H1 (cell line): Measurements from ENCODE around the gene GLIS2. TPM values are rescaled to one million over a fixed set of nuclear protein-coding genes. Genes with fewer than 3 reads are reported as not detected.

Experiments
- CTCF ChIA-PET: fragments of 300-600 bp; sonication (Branson Sonifier 250); formaldehyde crosslinking; loops from one replicate; lab custom pipeline; 2021; ENCODE audit not compliant: partially characterized antibody; lab: Charles Lee
- POLR2A ChIA-PET: fragments of 300-600 bp; sonication (Branson Sonifier 250); formaldehyde crosslinking; loops from one replicate; lab custom pipeline; 2021; ENCODE audit warnings: inconsistent platforms; ENCODE audit not compliant: partially characterized antibody; lab: Charles Lee
- DNase-seq, 2 experiments: peaks; one replicate each; pipeline versions ENCODE4 v3.0.0 to v3.0.0-alpha.2; 2010 to 2022; ENCODE audit warnings: low spot score in 2 of 2, low read depth in 1 of 2, mixed read lengths in 1 of 2
- FAIRE-seq: peaks from 2 replicates; lab custom pipeline; 2011; peaks lifted over from hg19 to GRCh38; lab: Jason Lieb, UNC
- H2AFZ ChIP-seq: 2 replicates; pipeline ENCODE4 v1.8.1; 2012; ENCODE audit warnings: low read length, inconsistent platforms
- H2AK5ac ChIP-seq: 2 replicates; pipeline ENCODE4 v1.6.1; 2013; ENCODE audit warnings: low read depth, low read length
- H2BK120ac ChIP-seq: replicated peaks from 2 replicates; pipeline ENCODE3; 2013; ENCODE audit warnings: low read depth, low read length, inconsistent platforms
- H2BK12ac ChIP-seq: 2 replicates; pipeline ENCODE4 v1.6.1; 2013; ENCODE audit warnings: low read depth, low read length
- H2BK15ac ChIP-seq: 2 replicates; pipeline ENCODE4 v1.6.1; 2013; ENCODE audit warnings: low read length
- H2BK20ac ChIP-seq: 2 replicates; pipeline ENCODE4 v1.6.1; 2013; ENCODE audit warnings: low read length
- H2BK5ac ChIP-seq: 2 replicates; pipeline ENCODE4 v1.6.1; 2013; ENCODE audit warnings: low read depth, low read length
- H3K14ac ChIP-seq: 2 replicates; pipeline ENCODE4 v1.6.1; 2013; ENCODE audit warnings: inconsistent platforms; ENCODE audit not compliant: insufficient read length
- H3K18ac ChIP-seq: 2 replicates; pipeline ENCODE4 v1.6.1; 2013; ENCODE audit warnings: low read length; ENCODE audit errors: extremely low read depth
- H3K23ac ChIP-seq: 2 replicates; pipeline ENCODE4 v1.6.1; 2013; ENCODE audit warnings: inconsistent platforms; ENCODE audit not compliant: insufficient read length
- H3K23me2 ChIP-seq: 2 replicates; pipeline ENCODE4 v1.6.1; 2013; ENCODE audit warnings: low read depth, low read length
- H3K27ac ChIP-seq: 2 replicates; pipeline ENCODE4 v1.6.1; 2011; ENCODE audit warnings: low read depth, low read length, inconsistent platforms
- H3K27me3 ChIP-seq, 4 experiments: replicated peaks in 1 of 4; 1 replicate in 1 of 4; 2 replicates in 3 of 4; pipeline versions ENCODE4 v1.6.1 to v1.8.1; 2011 to 2013; ENCODE audit warnings: low read length in 3 of 4, mild to moderate bottlenecking in 3 of 4, inconsistent platforms in 2 of 4, mixed read lengths in 2 of 4, moderate library complexity in 1 of 4; ENCODE audit not compliant: control insufficient read depth in 3 of 4, insufficient read depth in 3 of 4; ENCODE audit errors: extremely low read depth in 1 of 4
- H3K36me3 ChIP-seq, 4 experiments: 2 replicates each; pipeline versions ENCODE4 v1.6.1 to v1.8.1; 2011 to 2013; ENCODE audit warnings: mild to moderate bottlenecking in 4 of 4, low read length in 3 of 4, moderate library complexity in 2 of 4, control low read depth in 1 of 4, inconsistent platforms in 1 of 4; ENCODE audit not compliant: insufficient read depth in 4 of 4, control insufficient read depth in 2 of 4
- H3K4ac ChIP-seq: replicated peaks from 2 replicates; pipeline ENCODE3; 2013; ENCODE audit warnings: low read length, low read depth, mixed read lengths, inconsistent platforms; ENCODE audit not compliant: insufficient read length
- H3K4me1 ChIP-seq, 4 experiments: replicated peaks in 1 of 4; 1 replicate in 1 of 4; 2 replicates in 3 of 4; pipeline versions ENCODE4 v1.6.1 to v1.8.1; 2011 to 2013; ENCODE audit warnings: low read length in 3 of 4, inconsistent platforms in 2 of 4, mixed read lengths in 1 of 4; ENCODE audit not compliant: insufficient read depth in 4 of 4, control insufficient read depth in 3 of 4
- H3K4me2 ChIP-seq, 2 experiments: 2 replicates each; pipeline versions ENCODE4 v1.6.1 to v1.8.1; 2011 to 2013; ENCODE audit warnings: low read depth in 2 of 2, low read length in 2 of 2, control low read depth in 1 of 2, inconsistent platforms in 1 of 2, mild to moderate bottlenecking in 1 of 2; ENCODE audit not compliant: insufficient read depth in 1 of 2
- H3K4me3 ChIP-seq, 4 experiments: fragments of 200-600, 300-600 bp in 1 of 4; sonication (generic), shearing (Covaris generic), sonication (Bioruptor Twin) in 1 of 4; 2 replicates each; pipeline versions ENCODE4 v1.5.1 to v1.8.1; 2011 to 2016; ENCODE audit warnings: low read length in 4 of 4, low read depth in 3 of 4, control low read depth in 2 of 4, inconsistent platforms in 2 of 4, mild to moderate bottlenecking in 2 of 4, mixed read lengths in 1 of 4, moderate library complexity in 1 of 4; ENCODE audit not compliant: insufficient read depth in 2 of 4; ENCODE audit errors: extremely low read depth in 1 of 4
- H3K56ac ChIP-seq: replicated peaks from 2 replicates; pipeline ENCODE3; 2013; ENCODE audit warnings: low read depth, mild to moderate bottlenecking, mixed read lengths, low read length, inconsistent platforms; ENCODE audit not compliant: insufficient read length
- H3K79me1 ChIP-seq: 2 replicates; pipeline ENCODE4 v1.6.1; 2013; ENCODE audit warnings: low read depth, low read length, control low read depth
- H3K79me2 ChIP-seq, 2 experiments: 2 replicates each; pipeline versions ENCODE4 v1.6.1 to v1.8.1; 2012 to 2013; ENCODE audit warnings: low read length in 2 of 2, mild to moderate bottlenecking in 2 of 2, inconsistent platforms in 1 of 2; ENCODE audit not compliant: insufficient read depth in 2 of 2, control insufficient read depth in 1 of 2
- H3K9ac ChIP-seq, 4 experiments: replicated peaks in 1 of 4; 1 replicate in 1 of 4; 2 replicates in 3 of 4; pipeline versions ENCODE4 v1.6.1 to v1.8.1; 2011 to 2013; ENCODE audit warnings: low read depth in 3 of 4, low read length in 3 of 4, control low read depth in 2 of 4, mild to moderate bottlenecking in 2 of 4, moderate library complexity in 2 of 4, inconsistent platforms in 1 of 4; ENCODE audit errors: extremely low read depth in 1 of 4
- H3K9me3 ChIP-seq, 2 experiments: 2 replicates each; pipeline versions ENCODE4 v1.6.1 to v1.8.1; 2012 to 2013; ENCODE audit warnings: mild to moderate bottlenecking in 2 of 2, moderate library complexity in 2 of 2, control low read depth in 1 of 2, inconsistent platforms in 1 of 2, low read depth in 1 of 2, low read length in 1 of 2, mixed read lengths in 1 of 2; ENCODE audit not compliant: insufficient read depth in 2 of 2
- H4K20me1 ChIP-seq, 2 experiments: replicated peaks in 1 of 2; 2 replicates each; pipeline versions ENCODE3 to v1.8.1; 2011 to 2013; ENCODE audit warnings: inconsistent platforms in 2 of 2, low read length in 2 of 2, mild to moderate bottlenecking in 1 of 2; ENCODE audit not compliant: insufficient read depth in 2 of 2, control insufficient read depth in 1 of 2
- H4K5ac ChIP-seq: 2 replicates; pipeline ENCODE4 v1.6.1; 2013; ENCODE audit warnings: low read length, low read depth, mixed read lengths, inconsistent platforms; ENCODE audit not compliant: insufficient read length
- H4K8ac ChIP-seq: 2 replicates; pipeline ENCODE4 v1.8.0; 2013; ENCODE audit warnings: mild to moderate bottlenecking, moderate library complexity, low read length, inconsistent platforms; ENCODE audit not compliant: insufficient read depth; ENCODE audit errors: extremely low read depth
- H4K91ac ChIP-seq: replicated peaks from 2 replicates; pipeline ENCODE3; 2013; ENCODE audit warnings: low read length, mixed read lengths, inconsistent platforms; ENCODE audit not compliant: insufficient read length
- WGBS, 2 experiments: shearing (Covaris generic) in 1 of 2; methylation state at CpG; one replicate each; pipeline versions ENCODE4 v1.1.6 to v1.1.7; 2013 to 2015; ENCODE audit warnings: low lambda C conversion rate in 2 of 2, mixed read lengths in 2 of 2, inconsistent platforms in 1 of 2, low coverage in 1 of 2, missing lambda C conversion rate in 1 of 2; ENCODE audit not compliant: insufficient replicate concordance in 2 of 2, insufficient coverage in 1 of 2, insufficient read length in 1 of 2; ENCODE audit errors: extremely low coverage in 1 of 2, missing lambda C conversion rate in 1 of 2; 5-methylcytosine and 5-hydroxymethylcytosine counted together
- polyA plus RNA-seq, 7 experiments: library from polyadenylated mRNA; depleted of rRNA in 3 of 7; stranded (reverse) in 5 of 7; unstranded in 2 of 7; fragments of >200 nt in 5 of 7; fragments of 200-250 nt in 2 of 7; gene quantifications; 1 replicate in 5 of 7; 2 replicates in 1 of 7; 4 replicates in 1 of 7; pipeline versions ENCODE4 v1.2.1 to v1.2.3, GENCODE V29; 2011 to 2013; ENCODE audit warnings: missing spikeins in 2 of 7, mixed read lengths in 2 of 7
- total RNA-seq: library from RNA; stranded (reverse); fragmentation: NEBNext Ultra II Directional; extraction: Animal tissue kit (Norgen Biotek cat#: 25700); gene quantifications from 2 replicates; pipeline ENCODE4 v1.2.1, GENCODE V29; 2021

The GLIS2 gene
- total and polyA plus RNA-seq, 2 of the 8 experiments (the other 6 are each of a cell fraction or from before 2014, with no cell fraction given), result 4.3 to 17.4 TPM

DNA sequence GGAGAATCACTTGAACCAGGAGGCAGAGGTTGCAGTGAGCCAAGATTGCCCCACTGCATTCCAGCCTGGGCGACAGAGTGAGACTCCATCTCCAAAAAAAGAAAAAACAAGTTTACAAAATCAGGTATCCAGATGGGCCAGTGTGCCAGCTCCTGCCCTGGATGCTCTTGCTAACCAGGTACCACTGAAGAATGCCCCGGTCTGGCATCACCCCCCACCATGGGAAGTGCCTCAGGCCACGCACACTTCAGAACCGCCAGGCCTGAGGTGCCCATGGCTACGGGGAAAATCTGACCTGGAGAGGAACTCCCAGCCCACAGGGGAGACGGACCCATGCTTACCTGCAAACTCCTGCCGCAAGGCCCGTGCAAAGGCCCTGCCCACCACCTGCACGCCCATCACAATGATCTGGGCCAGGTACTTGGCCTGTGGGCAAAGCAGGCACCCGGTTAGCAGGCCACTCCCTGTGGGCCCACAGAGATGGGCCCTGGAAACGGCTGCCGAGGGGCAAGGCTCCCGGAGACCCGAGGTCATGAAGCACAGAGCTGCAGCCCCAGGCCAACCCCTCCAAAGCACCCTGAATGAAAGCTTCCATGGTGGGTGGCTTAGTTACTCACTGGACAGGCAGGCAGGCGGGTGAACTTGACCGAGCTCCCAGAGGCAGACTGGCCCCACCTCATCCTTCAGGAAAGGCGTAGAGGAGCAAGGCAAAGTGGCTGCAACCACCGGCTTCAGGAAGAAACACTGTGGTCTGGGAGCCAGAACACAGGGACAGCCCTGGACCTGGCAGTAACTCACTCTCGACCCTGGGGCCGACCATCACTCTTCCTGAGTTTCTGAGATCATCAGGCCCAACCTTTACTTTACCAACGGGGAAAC lies 27.2 kb downstream of the GLIS2 start:
- no peak overlapping the region for H4K91ac ChIP-seq
- no peak overlapping the region for H3K4me3 ChIP-seq
- ChIA-PET POLR2A (interaction anchor here (0.6 to 16.2 kb wide), 6 partner anchors 7 to 325 kb away, joined by 3 to 154 read pairs (median 3); partner anchors contain the start of gene PAM16), CTCF (interaction anchor here (0.6 to 17.1 kb wide), 9 partner anchors 11 to 360 kb away, joined by 3 to 211 read pairs (median 5); no protein-coding TSS in a partner anchor)
- H2AK5ac ChIP-seq, result no peak overlapping the region
- H3K18ac ChIP-seq, result no peak overlapping the region
- no peak overlapping the region for H2BK120ac ChIP-seq
- no peak overlapping the region for H2AFZ ChIP-seq
- no peak overlapping the region for H3K4ac ChIP-seq
- no peak overlapping the region for H3K27ac ChIP-seq
- no peak overlapping the region for H4K5ac ChIP-seq
- H2BK12ac ChIP-seq, result no peak overlapping the region
- peaks cover 2 to 29% (median 6%) of the 10 kb centered on the region in 4 experiments; a peak in 5 of 8 replicates for H3K36me3 ChIP-seq
- no peak overlapping the region for H4K8ac ChIP-seq
- no peak overlapping the region for H2BK5ac ChIP-seq
- FAIRE-seq (no peak), DNase-seq (no peak)
- no peak overlapping the region; a peak in 1 of 7 replicates for H3K9ac ChIP-seq
- H3K27me3 ChIP-seq, result no peaks in the 10 kb centered on the region
- H3K9me3 ChIP-seq, result peaks cover 5 to 6% of the 10 kb centered on the region in 2 experiments; a peak in 1 of 4 replicates
- no peak overlapping the region for H3K56ac ChIP-seq
- no peak overlapping the region for H2BK20ac ChIP-seq
- no peaks in the 10 kb centered on the region; the same call in 1 of the 2 replicates for H3K23me2 ChIP-seq
- no peak overlapping the region for H3K23ac ChIP-seq
- H2BK15ac ChIP-seq, result no peak overlapping the region
- no peaks in the 10 kb centered on the region; a peak in 1 of 7 replicates for H3K4me1 ChIP-seq
- peaks cover 10 to 46% of the 10 kb centered on the region in 2 experiments for H3K79me2 ChIP-seq
- peaks cover 22 to 27% of the 10 kb centered on the region in 2 experiments for H4K20me1 ChIP-seq
- peaks cover 16% of the 10 kb centered on the region for H3K79me1 ChIP-seq
- no peak overlapping the region for H3K4me2 ChIP-seq
- 93% methylated on average over 21 of the region's 21 CpGs; no CpG with 5 or more reads in 1 of the 2 experiments for WGBS, 2 experiments
- no peak overlapping the region for H3K14ac ChIP-seq
